HG03354 (cell line): ENCODE measurements around the gene BCL7A.

ENCODE experiments used
- ATAC-seq: cut with Tn5 transposase; IDR thresholded peaks from one replicate; pipeline ENCODE4 v1.9.1; 2021; ENCODE audit warnings: mild to moderate bottlenecking; ENCODE audit not compliant: unreplicated experiment, poor library complexity, severe bottlenecking

The BCL7A gene

GRCh38 chr12:121996050-121996944 is 25.4 kb upstream of the BCL7A start:
- ATAC-seq = no peak

DNA sequence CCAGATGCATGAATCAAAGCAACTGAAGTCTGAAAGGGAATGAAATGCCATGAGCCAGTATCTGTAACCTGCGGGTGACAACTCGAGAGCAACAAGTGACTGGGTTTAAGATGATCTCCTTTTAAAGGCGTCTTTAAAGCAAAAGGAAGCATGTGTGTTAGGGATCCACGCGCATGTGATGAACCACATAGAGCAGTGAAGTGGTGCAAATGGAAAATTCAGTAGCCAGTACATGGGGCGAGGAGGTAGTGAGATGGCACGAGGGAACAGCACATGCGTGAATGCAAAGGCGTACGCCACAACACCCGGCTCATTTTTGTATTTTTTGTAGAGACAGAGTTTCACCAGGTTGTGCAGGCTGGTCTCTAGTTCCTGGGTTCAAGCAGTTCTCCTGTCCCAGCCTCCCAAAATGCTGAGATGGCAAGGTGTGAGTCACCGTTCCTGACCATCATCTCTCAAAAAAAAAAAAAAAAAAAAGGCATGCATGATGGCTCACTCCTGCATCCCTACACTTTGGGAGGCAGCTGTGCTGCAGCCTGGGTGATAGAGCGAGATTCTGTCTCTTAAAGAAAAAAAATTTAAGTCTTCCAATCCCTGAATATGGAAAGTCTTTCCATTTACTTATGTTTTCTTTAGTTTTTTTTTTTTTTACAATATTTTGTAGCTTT is 24.6 kb upstream of the BCL7A start:
- no peak for ATAC-seq

DNA sequence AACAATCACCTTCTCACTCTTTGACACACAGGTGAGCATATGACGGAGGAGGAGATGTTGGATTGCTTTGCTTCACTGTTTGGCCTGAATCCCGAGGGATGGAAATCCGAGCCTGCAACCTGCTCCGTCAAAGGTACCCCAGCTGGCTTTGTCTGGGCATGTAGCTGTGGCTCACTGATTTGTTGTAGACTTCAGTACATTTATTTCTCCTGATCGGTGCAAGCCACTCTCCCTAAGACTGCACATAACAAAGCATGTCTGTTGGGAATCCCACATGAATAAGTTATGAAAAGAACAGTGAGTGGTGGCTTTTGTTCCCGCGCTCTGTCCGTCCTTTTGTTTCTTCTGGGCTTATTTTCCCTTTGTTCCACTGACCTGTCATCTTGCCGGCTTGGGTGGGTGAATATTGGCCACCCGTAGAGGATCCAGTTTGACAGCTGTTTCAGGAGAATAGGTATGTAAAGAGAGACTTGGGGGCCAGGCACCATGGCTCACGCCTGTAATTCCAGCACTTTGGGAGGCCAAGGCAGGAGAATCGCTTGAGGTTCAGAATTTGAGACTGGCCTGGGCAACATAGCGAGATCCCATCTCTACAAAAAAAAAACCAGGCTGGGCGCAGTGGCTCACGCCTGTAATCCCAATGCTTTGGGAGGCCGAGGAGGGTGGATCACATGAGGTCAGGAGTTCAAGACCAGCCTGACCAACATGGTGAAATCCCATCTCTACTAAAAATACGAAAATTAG is 20.0 kb upstream of the BCL7A start:
- no peak for ATAC-seq

- ATAC-seq = peak; percentile 68
These were observed 17.8 kb upstream of the BCL7A start for GRCh38 chr12:122003651-122004611.

DNA sequence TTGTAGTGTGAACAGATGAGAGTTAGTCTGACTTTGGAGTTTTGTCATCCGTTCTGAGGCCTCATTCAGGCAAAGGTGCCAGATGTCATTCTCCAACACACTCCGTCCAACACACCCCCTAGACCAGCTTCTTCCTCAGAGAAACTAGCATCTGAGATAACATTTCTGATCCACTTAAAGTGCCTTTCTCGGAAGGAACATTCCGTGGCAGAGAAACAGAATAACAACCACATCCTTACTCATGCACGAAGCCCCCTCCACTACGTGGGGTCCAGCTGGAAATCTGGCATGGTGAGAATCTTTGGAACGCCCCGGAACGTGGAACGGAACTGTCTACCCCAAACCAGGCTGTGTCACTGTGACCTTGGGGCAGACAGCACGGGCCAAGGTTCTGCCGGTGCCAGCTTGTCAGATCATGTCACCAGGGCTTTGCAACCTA is 17.0 kb upstream of the BCL7A start:
- peak; percentile 4 for ATAC-seq

GRCh38 chr12:122005252-122005776 is 16.4 kb upstream of the BCL7A start:
- no peak for ATAC-seq

DNA sequence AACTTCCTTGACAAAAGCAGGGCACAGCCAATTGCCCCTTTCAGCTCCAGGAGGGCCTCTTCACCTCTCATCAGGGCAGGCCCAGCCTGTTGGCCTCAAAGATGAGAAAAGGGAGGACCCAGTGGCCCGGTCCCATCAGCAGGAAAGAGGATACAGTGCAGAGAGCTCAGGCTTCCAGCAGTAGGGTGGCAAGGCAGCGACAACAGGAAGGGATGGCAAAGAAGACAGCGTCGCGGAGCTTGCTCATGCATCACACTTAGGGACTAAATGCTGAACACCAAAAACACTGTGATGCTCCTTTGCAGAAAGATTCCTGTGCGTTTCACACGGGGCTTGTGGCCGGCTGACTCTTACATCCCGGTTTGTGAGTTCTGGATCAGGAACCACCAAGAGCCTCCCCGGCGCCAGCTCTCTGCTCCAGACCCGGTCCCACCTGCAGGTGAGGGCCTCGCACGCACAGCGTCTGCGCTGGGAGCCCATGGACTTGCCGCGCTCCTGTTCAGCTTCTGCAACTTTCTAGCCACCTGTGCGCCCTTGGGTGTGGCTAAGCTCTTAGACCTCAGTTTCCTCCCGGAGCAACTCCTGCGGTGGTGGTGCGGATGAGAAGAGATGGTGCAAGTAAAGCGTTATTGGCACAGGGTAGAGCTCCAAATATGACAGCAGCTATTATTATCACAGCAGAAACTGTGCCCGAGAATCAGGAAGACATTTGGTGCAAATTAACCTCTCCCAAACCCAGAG is 15.3 kb upstream of the BCL7A start:
- ATAC-seq = no peak

GRCh38 chr12:122009741-122010140 is 11.9 kb upstream of the BCL7A start:
- ATAC-seq = no peak

DNA sequence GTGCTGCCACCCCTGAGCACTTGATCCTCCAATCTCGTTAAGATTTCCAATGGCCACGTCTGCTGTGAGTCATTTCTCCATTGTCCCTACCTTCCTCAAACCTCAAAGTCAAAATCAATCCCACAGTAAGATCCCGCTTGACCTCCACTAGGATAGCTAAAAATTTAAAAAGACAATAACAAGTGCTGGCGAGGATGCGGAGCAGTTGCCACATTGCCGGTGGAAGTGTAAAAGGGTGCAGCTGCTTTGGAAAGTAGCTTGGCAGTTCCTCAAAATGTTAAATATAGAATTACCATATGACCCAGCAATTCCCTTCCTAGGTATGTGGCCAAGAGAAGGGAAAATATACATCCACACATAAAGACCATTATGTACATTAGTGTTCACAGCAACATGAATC is 9.5 kb upstream of the BCL7A start:
- ATAC-seq = no peak

DNA sequence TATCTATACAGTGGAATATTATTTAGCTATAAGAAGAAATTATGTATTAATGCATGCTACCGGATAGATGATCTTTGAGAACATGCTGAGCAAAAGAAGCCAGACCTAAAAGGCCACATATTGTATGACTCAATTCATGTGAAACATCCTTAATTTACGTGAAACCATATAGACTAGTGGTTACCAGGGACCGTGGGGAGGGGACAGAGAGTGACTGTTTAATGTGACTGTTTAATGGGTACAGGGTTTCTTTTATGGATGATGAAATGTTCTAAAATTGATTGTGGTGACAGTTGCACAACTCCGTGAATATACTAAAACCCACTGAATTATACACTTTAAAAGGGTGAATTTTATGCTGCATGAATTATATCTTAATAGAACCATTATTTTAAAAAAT is 8.5 kb upstream of the BCL7A start:
- ATAC-seq = no peak

GRCh38 chr12:122013791-122014590 is 7.7 kb upstream of the BCL7A start:
- no peak for ATAC-seq

DNA sequence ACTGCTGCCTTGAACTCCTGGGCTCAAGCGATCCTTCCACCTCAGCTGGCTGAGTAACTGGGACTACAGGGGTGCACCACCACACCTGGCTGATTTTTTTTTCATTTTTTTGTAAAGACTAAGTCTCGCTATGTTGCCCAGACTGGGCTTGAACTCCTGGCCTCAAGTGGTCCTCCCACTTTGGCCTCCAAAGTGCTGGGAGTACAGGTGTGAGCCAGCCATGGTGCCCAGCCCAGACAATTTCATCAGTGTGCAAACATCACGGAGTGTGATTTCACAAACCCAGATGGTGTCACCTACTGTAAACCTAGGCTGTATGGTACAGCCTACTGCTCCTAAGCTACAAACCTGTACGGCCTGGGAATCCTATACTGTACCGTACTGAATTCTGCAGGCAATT is 6.9 kb upstream of the BCL7A start:
- no peak for ATAC-seq

DNA sequence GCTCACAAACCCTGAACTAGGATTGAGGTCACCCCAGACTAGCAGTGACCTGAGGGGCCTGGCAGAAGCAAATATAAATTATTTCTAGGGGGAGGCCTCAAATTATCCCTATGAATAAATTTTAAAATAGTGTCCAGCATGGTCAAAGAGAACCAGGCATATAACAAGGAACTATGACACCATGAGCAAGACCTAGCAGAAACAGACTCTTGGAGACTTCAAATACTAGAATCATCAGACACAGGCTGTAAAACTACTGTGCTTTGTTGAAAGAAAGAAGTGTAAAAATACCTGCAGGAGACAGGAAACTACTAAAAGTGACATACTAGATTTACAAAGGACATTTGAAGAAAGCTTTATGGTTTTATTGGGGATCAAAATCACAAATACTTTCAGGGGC is 3.2 kb upstream of the BCL7A start:
- no peak for ATAC-seq

GRCh38 chr12:122018937-122019336 is 2.7 kb upstream of the BCL7A start:
- ATAC-seq = no peak

GRCh38 chr12:122020795-122021192 is 890 bp upstream of the BCL7A start:
- ATAC-seq = no peak

- ATAC-seq = no peak
These were observed 377 bp upstream of the BCL7A start for GRCh38 chr12:122021193-122021821.
